ENCODE measurements around the gene CBARP. TPM values are rescaled to one million over a fixed set of nuclear protein-coding genes. Genes with fewer than 3 reads are reported as not detected.
A peak's percentile ranks its signal among the peaks of the same experiment; 100 is the strongest.

The CBARP gene
- total and polyA plus RNA-seq, 2 experiments from 2014 or later, result 0.41 to 4.5 TPM

- WGBS, 2 experiments (ENCODE audit: low coverage in 1 of 2, low lambda C conversion rate in 2 of 2, missing lambda C conversion rate in 2 of 2), result 93 to 94% methylated on average over 10 to 14 of the region's 16 CpGs
- Histone ChIP-seq H3K27me3 (replicated peaks; ENCODE audit: insufficient read depth) (no peaks in the 10 kb centered on the region), H3K9ac (no peak overlapping the region), H3K4me2 (ENCODE audit: unreplicated experiment) (no peak overlapping the region), H3K4me1 (ENCODE audit: insufficient read depth) (no peaks in the 10 kb centered on the region), H4K20me1 (ENCODE audit: insufficient read depth) (no peaks in the 10 kb centered on the region), H3K36me3 (ENCODE audit: low read depth) (peaks cover 3% of the 10 kb centered on the region; the same call in 1 of the 2 replicates), H3F3A (ENCODE audit: insufficient read depth) (no peaks in the 10 kb centered on the region), H2AFZ (no peak overlapping the region), H3K9me2 (ENCODE audit: insufficient read depth) (no peaks in the 10 kb centered on the region), H3K9me3 (ENCODE audit: low read depth) (no peaks in the 10 kb centered on the region), H3K4me3 (no peak overlapping the region), H3K79me2 (ENCODE audit: insufficient read depth) (peaks cover 20% of the 10 kb centered on the region), H3K27ac (no peak overlapping the region)
- DNase-seq, result no peak
- no peak for TF ChIP-seq EZH2phosphoT487 (IDR thresholded peaks at IDR 0.05; ENCODE audit: insufficient read depth, low read depth)
- TF ChIP-seq EZH2 (IDR thresholded peaks at IDR 0.05; ENCODE audit: insufficient read depth, poor library complexity, severe bottlenecking), result no peak
- in situ Hi-C loops (cut with MboI), result no loop called here
Measured at GRCh38 chr19:1224047-1224825, 13.6 kb downstream of the CBARP start.

GRCh38 chr19:1223018-1223855 lies 14.6 kb downstream of the CBARP start:
- Histone ChIP-seq H3K4me3 (no peak overlapping the region), H3K4me2 (ENCODE audit: unreplicated experiment) (no peak overlapping the region), H3K27me3 (replicated peaks; ENCODE audit: insufficient read depth) (no peaks in the 10 kb centered on the region), H3K27ac (no peak overlapping the region), H3K36me3 (ENCODE audit: low read depth) (peaks cover 3% of the 10 kb centered on the region; the same call in 1 of the 2 replicates), H3F3A (ENCODE audit: insufficient read depth) (no peaks in the 10 kb centered on the region), H3K4me1 (ENCODE audit: insufficient read depth) (no peaks in the 10 kb centered on the region), H3K9me2 (ENCODE audit: insufficient read depth) (no peaks in the 10 kb centered on the region), H2AFZ (no peak overlapping the region), H3K9ac (no peak overlapping the region), H3K9me3 (ENCODE audit: low read depth) (no peaks in the 10 kb centered on the region), H3K79me2 (ENCODE audit: insufficient read depth) (peaks cover 30% of the 10 kb centered on the region), H4K20me1 (ENCODE audit: insufficient read depth) (no peaks in the 10 kb centered on the region)
- in situ Hi-C loops (cut with MboI), result no loop called here
- WGBS, 2 experiments (ENCODE audit: low coverage in 1 of 2, low lambda C conversion rate in 2 of 2, missing lambda C conversion rate in 2 of 2), result 76 to 79% methylated on average over 37 to 40 of the region's 48 CpGs
- peak; percentile 61 for DNase-seq
- no peak for TF ChIP-seq EZH2 (IDR thresholded peaks at IDR 0.05; ENCODE audit: insufficient read depth, poor library complexity, severe bottlenecking)
- TF ChIP-seq EZH2phosphoT487 (IDR thresholded peaks at IDR 0.05; ENCODE audit: insufficient read depth, low read depth), result no peak

- no peaks in the 10 kb centered on the region for H4K20me1 ChIP-seq (ENCODE audit: insufficient read depth)
- in situ Hi-C loops (cut with MboI), result no loop called here
- DNase-seq, result no peak
Measured at GRCh38 chr19:1222394-1222793, 15.4 kb downstream of the CBARP start.

DNA sequence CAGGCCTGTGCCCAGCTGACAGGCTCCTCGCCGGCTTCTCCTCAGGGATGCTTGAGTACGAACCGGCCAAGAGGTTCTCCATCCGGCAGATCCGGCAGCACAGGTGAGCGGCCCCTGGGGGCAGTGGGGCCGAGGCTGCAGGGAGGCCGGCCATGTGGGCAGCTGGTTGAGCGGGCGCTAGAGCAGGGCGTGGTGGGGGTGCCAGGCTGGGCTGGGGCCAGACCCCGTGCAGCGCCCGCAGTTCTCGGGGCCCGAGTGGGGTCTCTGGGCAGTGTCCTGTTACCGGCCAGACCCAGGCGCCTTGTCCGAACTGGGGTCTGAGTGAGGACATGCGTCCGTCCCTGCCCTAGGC lies 15.9 kb downstream of the CBARP start:
- no peak for DNase-seq
- no peaks in the 10 kb centered on the region; the same call in 1 of the 2 replicates for H3K36me3 ChIP-seq (ENCODE audit: low read depth)
- no peak overlapping the region for H3K4me3 ChIP-seq
- H3K9me2 ChIP-seq (ENCODE audit: insufficient read depth), result no peaks in the 10 kb centered on the region
- TF ChIP-seq EZH2 (IDR thresholded peaks at IDR 0.05; ENCODE audit: insufficient read depth, poor library complexity, severe bottlenecking) (no peak), EZH2phosphoT487 (IDR thresholded peaks at IDR 0.05; ENCODE audit: insufficient read depth, low read depth) (no peak)
- H3F3A ChIP-seq (ENCODE audit: insufficient read depth), result no peaks in the 10 kb centered on the region
- H3K4me2 ChIP-seq (ENCODE audit: unreplicated experiment), result no peak overlapping the region
- no peaks in the 10 kb centered on the region for H3K27me3 ChIP-seq (replicated peaks; ENCODE audit: insufficient read depth)
- no peaks in the 10 kb centered on the region for H3K9me3 ChIP-seq (ENCODE audit: low read depth)
- no peak overlapping the region for H2AFZ ChIP-seq
- WGBS, 2 experiments (ENCODE audit: low coverage in 1 of 2, low lambda C conversion rate in 2 of 2, missing lambda C conversion rate in 2 of 2), result 92 to 93% methylated on average over 15 to 18 of the region's 22 CpGs
- no peaks in the 10 kb centered on the region for H4K20me1 ChIP-seq (ENCODE audit: insufficient read depth)
- peaks cover 43% of the 10 kb centered on the region for H3K79me2 ChIP-seq (ENCODE audit: insufficient read depth)
- no peak overlapping the region for H3K27ac ChIP-seq
- H3K9ac ChIP-seq, result no peak overlapping the region
- H3K4me1 ChIP-seq (ENCODE audit: insufficient read depth), result no peaks in the 10 kb centered on the region
- in situ Hi-C loops (cut with MboI), result no loop called here

More at GRCh38 chr19:1222394-1222793, 15.4 kb downstream of the CBARP start:
- Histone ChIP-seq H2AFZ (no peak overlapping the region), H3K79me2 (ENCODE audit: insufficient read depth) (peaks cover 38% of the 10 kb centered on the region), H3K9me3 (ENCODE audit: low read depth) (no peaks in the 10 kb centered on the region), H3K27me3 (replicated peaks; ENCODE audit: insufficient read depth) (no peaks in the 10 kb centered on the region), H3F3A (ENCODE audit: insufficient read depth) (no peaks in the 10 kb centered on the region), H3K4me3 (no peak overlapping the region), H3K27ac (no peak overlapping the region), H3K9me2 (ENCODE audit: insufficient read depth) (no peaks in the 10 kb centered on the region), H3K9ac (no peak overlapping the region), H3K4me2 (ENCODE audit: unreplicated experiment) (no peak overlapping the region), H3K4me1 (ENCODE audit: insufficient read depth) (no peaks in the 10 kb centered on the region), H3K36me3 (ENCODE audit: low read depth) (no peaks in the 10 kb centered on the region; the same call in 1 of the 2 replicates)
- TF ChIP-seq EZH2phosphoT487 (IDR thresholded peaks at IDR 0.05; ENCODE audit: insufficient read depth, low read depth) (no peak), EZH2 (IDR thresholded peaks at IDR 0.05; ENCODE audit: insufficient read depth, poor library complexity, severe bottlenecking) (no peak)
- WGBS, 2 experiments (ENCODE audit: low coverage in 1 of 2, low lambda C conversion rate in 2 of 2, missing lambda C conversion rate in 2 of 2), result 93% methylated on average over 14 of the region's 14 CpGs

Measured in GM23248 (cell line).